HCT116 (cell line): ENCODE data around the gene HOXB7. TPM values are rescaled to one million over a fixed set of nuclear protein-coding genes. Genes with fewer than 3 reads are reported as not detected.

Experiments
- ATAC-seq: fragments of 200-7000 bp; cut with Tn5 transposase; 2 replicates; pipeline ENCODE4 v1.9.1; 2020; ENCODE audit warnings: mild to moderate bottlenecking, moderate library complexity
- BruUV-seq: library from RNA; stranded (reverse); fragments of 400-500 nt; replicated peaks from 2 replicates; lab custom pipeline; 2021; lab: Mats Ljungman, UMichigan
- CTCF ChIA-PET: fragments of 300-600 bp; sonication (Branson Sonifier 250); formaldehyde crosslinking; loops from one replicate; lab custom pipeline; 2021; ENCODE audit warnings: antibody characterized with exemption; lab: Charles Lee
- POLR2A ChIA-PET: fragments of 300-600, 350-600 bp; sonication (Branson Sonifier 250); formaldehyde crosslinking; loops from one replicate; lab custom pipeline; 2021; ENCODE audit warnings: antibody characterized with exemption; lab: Charles Lee
- RAD21 ChIA-PET, 2 experiments: fragments of 300-600 bp; sonication (Branson Sonifier 250); formaldehyde crosslinking; loops; one replicate each; lab custom pipeline; 2023; ENCODE audit warnings: low total read pairs in 2 of 2; ENCODE audit not compliant: uncharacterized antibody in 2 of 2, unreplicated experiment in 2 of 2, low non-redundant PET in 1 of 2; lab: Charles Lee
- DNase-seq: peaks from one replicate; pipeline ENCODE4 v3.0.0-alpha.2; 2010; ENCODE audit warnings: low read depth, low spot score
- H2AFZ ChIP-seq: fragments of 200-600 bp; shearing (Covaris generic), sonication (generic); 2 replicates; pipeline ENCODE4 v1.6.1; 2017; ENCODE audit warnings: low read depth, mixed run types, mixed read lengths, antibody characterized with exemption, low read length; ENCODE audit not compliant: poor library complexity, severe bottlenecking
- H3K27ac ChIP-seq: 2 replicates; pipeline ENCODE4 v1.5.1; 2012; ENCODE audit warnings: low read depth, low read length
- H3K27me3 ChIP-seq: fragments of 200-600 bp; sonication (generic); 2 replicates; pipeline ENCODE4 v1.6.1; 2016; ENCODE audit warnings: mixed run types, low read length, mixed read lengths; ENCODE audit not compliant: insufficient read depth
- H3K36me3 ChIP-seq, 2 experiments: fragments of 200-500 bp in 1 of 2; fragments of 200-600 bp in 1 of 2; sonication (Bioruptor generic) in 1 of 2; sonication (generic) in 1 of 2; 2 replicates each; pipeline versions ENCODE4 v1.5.1 to v1.6.1; 2014 to 2016; ENCODE audit warnings: low read length in 2 of 2, inconsistent platforms in 1 of 2, mixed read lengths in 1 of 2, mixed run types in 1 of 2; ENCODE audit not compliant: insufficient read depth in 2 of 2, control insufficient read depth in 1 of 2
- H3K4me1 ChIP-seq, 2 experiments: fragments of 200-600 bp in 1 of 2; sonication (generic) in 1 of 2; 2 replicates each; pipeline versions ENCODE4 v1.5.1 to v1.6.1; 2012 to 2017; ENCODE audit warnings: low read length in 2 of 2, inconsistent platforms in 1 of 2, mild to moderate bottlenecking in 1 of 2, mixed read lengths in 1 of 2, mixed run types in 1 of 2, moderate library complexity in 1 of 2; ENCODE audit not compliant: insufficient read depth in 2 of 2, control insufficient read depth in 1 of 2
- H3K4me2 ChIP-seq: fragments of 200-600 bp; sonication (generic); 2 replicates; pipeline ENCODE4 v1.6.1; 2017; ENCODE audit warnings: mixed run types, low read length, mixed read lengths
- H3K4me3 ChIP-seq, 2 experiments: fragments of 200-600 bp in 1 of 2; sonication (generic) in 1 of 2; replicated peaks in 1 of 2; 2 replicates each; pipeline ENCODE4 v1.5.1; 2011 to 2016; ENCODE audit warnings: low read length in 2 of 2, control low read depth in 1 of 2, low read depth in 1 of 2, mild to moderate bottlenecking in 1 of 2, mixed read lengths in 1 of 2, mixed run types in 1 of 2
- H3K79me2 ChIP-seq: fragments of 200-600 bp; sonication (generic); 2 replicates; pipeline ENCODE4 v1.6.1; 2017; ENCODE audit warnings: mild to moderate bottlenecking, mixed run types, low read length, moderate library complexity, mixed read lengths; ENCODE audit not compliant: insufficient read depth
- H3K9ac ChIP-seq: fragments of 200-600 bp; sonication (generic); 2 replicates; pipeline ENCODE4 v1.6.1; 2016; ENCODE audit warnings: low read length, mixed read lengths
- H3K9me2 ChIP-seq: fragments of 200-600 bp; sonication (generic), shearing (Covaris generic); 2 replicates; pipeline ENCODE4 v1.6.1; 2017; ENCODE audit warnings: mixed run types, mild to moderate bottlenecking, moderate library complexity; ENCODE audit not compliant: insufficient read depth
- H3K9me3 ChIP-seq, 2 experiments: fragments of 200-500 bp in 1 of 2; fragments of 200-600 bp in 1 of 2; sonication (Bioruptor generic) in 1 of 2; sonication (generic) in 1 of 2; 2 replicates each; pipeline ENCODE4 v1.6.1; 2014 to 2017; ENCODE audit warnings: low read length in 2 of 2, mixed read lengths in 2 of 2, inconsistent platforms in 1 of 2, low read depth in 1 of 2, mild to moderate bottlenecking in 1 of 2, mixed run types in 1 of 2, moderate library complexity in 1 of 2; ENCODE audit not compliant: control insufficient read depth in 1 of 2, insufficient read depth in 1 of 2
- H4K20me1 ChIP-seq: fragments of 200-600 bp; sonication (generic), shearing (Covaris generic); 2 replicates; pipeline ENCODE4 v1.6.1; 2017; ENCODE audit warnings: mixed run types, mild to moderate bottlenecking, moderate library complexity; ENCODE audit not compliant: insufficient read depth
- CBX3 ChIP-seq: IDR thresholded peaks from 2 replicates; pipeline ENCODE4 v1.6.1; 2012; ENCODE audit warnings: low read depth
- CEBPB ChIP-seq: IDR thresholded peaks from 2 replicates; pipeline ENCODE4 v1.6.1; 2012; ENCODE audit warnings: low read depth
- EGR1 ChIP-seq: IDR thresholded peaks from 2 replicates; pipeline ENCODE4 v1.6.1; 2012; ENCODE audit warnings: low read depth
- EZH2 ChIP-seq: fragments of 200-600 bp; sonication (generic); IDR thresholded peaks from 2 replicates; pipeline ENCODE4 v1.6.1; 2017; ENCODE audit warnings: antibody characterized with exemption, mixed run types
- RAD21 ChIP-seq: IDR thresholded peaks from 2 replicates; pipeline ENCODE4 v1.6.1; 2012; ENCODE audit warnings: low read depth, mild to moderate bottlenecking
- SIN3A ChIP-seq: IDR thresholded peaks from 2 replicates; pipeline ENCODE4 v1.6.1; 2012; ENCODE audit warnings: low read depth
- YY1 ChIP-seq: IDR thresholded peaks from 2 replicates; pipeline ENCODE4 v1.6.1; 2011; ENCODE audit warnings: low read length, low read depth, moderate library complexity, mild to moderate bottlenecking; ENCODE audit not compliant: insufficient replicate concordance; ENCODE audit errors: extremely low read depth
- intact Hi-C: fragments of 100-400 bp; cut with micrococcal nuclease; formaldehyde crosslinking; loops from 2 replicates; pipeline ENCODE4 v1.10.0; 2022
- total RNA-seq: library from RNA; stranded (reverse); gene quantifications from one replicate; pipeline ENCODE4 v1.2.1, GENCODE V29; 2021; ENCODE audit not compliant: unreplicated experiment
- TF ChIP-seq, protein P1 (sequence below): IDR thresholded peaks from 2 replicates; pipeline ENCODE4 v1.6.1; 2012
- TF ChIP-seq, protein P2 (sequence below): IDR thresholded peaks from 2 replicates; pipeline ENCODE4 v1.6.1; 2011; ENCODE audit warnings: mild to moderate bottlenecking, low read length, moderate library complexity; ENCODE audit not compliant: insufficient replicate concordance; ENCODE audit errors: extremely low read depth
- TF ChIP-seq, protein P3 (sequence below): IDR thresholded peaks from 2 replicates; pipeline ENCODE4 v1.6.1; 2012; ENCODE audit warnings: low read depth

Gene HOXB7
- total RNA-seq, 1 experiment from 2014 or later: 33.6 TPM

GRCh38 chr17:48597778-48598631 is 12.8 kb downstream of the HOXB7 start:
- Histone ChIP-seq H3K4me3 (no peak overlapping the region), H3K9me2 (no peaks in the 10 kb centered on the region), H2AFZ (no peak overlapping the region), H3K36me3 (peaks cover 27 to 28% of the 10 kb centered on the region in 2 experiments; a peak in 3 of 4 replicates), H3K9me3 (no peaks in the 10 kb centered on the region), H3K27me3 (no peaks in the 10 kb centered on the region), H3K79me2 (peaks cover 98% of the 10 kb centered on the region), H3K9ac (no peak overlapping the region), H3K27ac (no peak overlapping the region; the same call in 1 of the 2 replicates), H4K20me1 (peaks cover 4% of the 10 kb centered on the region; the same call in 1 of the 2 replicates), H3K4me2 (no peak overlapping the region), H3K4me1 (peaks cover 23 to 30% of the 10 kb centered on the region in 2 experiments)
- ChIA-PET RAD21 (no interaction called here), CTCF (no interaction called here), POLR2A (no interaction called here)
- no TSS peak for BruUV-seq
- no peak for ATAC-seq
- no peak for DNase-seq
- intact Hi-C loops: no loop called here
- TF ChIP-seq SIN3A (no peak), CBX3 (no peak), EZH2 (no peak), CEBPB (no peak), EGR1 (no peak), RAD21 (no peak), YY1 (no peak)
- TF ChIP-seq, protein P1, sequence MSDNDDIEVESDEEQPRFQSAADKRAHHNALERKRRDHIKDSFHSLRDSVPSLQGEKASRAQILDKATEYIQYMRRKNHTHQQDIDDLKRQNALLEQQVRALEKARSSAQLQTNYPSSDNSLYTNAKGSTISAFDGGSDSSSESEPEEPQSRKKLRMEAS: no peak
- TF ChIP-seq, protein P2, sequence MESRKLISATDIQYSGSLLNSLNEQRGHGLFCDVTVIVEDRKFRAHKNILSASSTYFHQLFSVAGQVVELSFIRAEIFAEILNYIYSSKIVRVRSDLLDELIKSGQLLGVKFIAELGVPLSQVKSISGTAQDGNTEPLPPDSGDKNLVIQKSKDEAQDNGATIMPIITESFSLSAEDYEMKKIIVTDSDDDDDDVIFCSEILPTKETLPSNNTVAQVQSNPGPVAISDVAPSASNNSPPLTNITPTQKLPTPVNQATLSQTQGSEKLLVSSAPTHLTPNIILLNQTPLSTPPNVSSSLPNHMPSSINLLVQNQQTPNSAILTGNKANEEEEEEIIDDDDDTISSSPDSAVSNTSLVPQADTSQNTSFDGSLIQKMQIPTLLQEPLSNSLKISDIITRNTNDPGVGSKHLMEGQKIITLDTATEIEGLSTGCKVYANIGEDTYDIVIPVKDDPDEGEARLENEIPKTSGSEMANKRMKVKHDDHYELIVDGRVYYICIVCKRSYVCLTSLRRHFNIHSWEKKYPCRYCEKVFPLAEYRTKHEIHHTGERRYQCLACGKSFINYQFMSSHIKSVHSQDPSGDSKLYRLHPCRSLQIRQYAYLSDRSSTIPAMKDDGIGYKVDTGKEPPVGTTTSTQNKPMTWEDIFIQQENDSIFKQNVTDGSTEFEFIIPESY: no peak
- TF ChIP-seq, protein P3, sequence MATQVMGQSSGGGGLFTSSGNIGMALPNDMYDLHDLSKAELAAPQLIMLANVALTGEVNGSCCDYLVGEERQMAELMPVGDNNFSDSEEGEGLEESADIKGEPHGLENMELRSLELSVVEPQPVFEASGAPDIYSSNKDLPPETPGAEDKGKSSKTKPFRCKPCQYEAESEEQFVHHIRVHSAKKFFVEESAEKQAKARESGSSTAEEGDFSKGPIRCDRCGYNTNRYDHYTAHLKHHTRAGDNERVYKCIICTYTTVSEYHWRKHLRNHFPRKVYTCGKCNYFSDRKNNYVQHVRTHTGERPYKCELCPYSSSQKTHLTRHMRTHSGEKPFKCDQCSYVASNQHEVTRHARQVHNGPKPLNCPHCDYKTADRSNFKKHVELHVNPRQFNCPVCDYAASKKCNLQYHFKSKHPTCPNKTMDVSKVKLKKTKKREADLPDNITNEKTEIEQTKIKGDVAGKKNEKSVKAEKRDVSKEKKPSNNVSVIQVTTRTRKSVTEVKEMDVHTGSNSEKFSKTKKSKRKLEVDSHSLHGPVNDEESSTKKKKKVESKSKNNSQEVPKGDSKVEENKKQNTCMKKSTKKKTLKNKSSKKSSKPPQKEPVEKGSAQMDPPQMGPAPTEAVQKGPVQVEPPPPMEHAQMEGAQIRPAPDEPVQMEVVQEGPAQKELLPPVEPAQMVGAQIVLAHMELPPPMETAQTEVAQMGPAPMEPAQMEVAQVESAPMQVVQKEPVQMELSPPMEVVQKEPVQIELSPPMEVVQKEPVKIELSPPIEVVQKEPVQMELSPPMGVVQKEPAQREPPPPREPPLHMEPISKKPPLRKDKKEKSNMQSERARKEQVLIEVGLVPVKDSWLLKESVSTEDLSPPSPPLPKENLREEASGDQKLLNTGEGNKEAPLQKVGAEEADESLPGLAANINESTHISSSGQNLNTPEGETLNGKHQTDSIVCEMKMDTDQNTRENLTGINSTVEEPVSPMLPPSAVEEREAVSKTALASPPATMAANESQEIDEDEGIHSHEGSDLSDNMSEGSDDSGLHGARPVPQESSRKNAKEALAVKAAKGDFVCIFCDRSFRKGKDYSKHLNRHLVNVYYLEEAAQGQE: no peak
